ENCODE results near the gene CDK5.

The CDK5 gene

DNA sequence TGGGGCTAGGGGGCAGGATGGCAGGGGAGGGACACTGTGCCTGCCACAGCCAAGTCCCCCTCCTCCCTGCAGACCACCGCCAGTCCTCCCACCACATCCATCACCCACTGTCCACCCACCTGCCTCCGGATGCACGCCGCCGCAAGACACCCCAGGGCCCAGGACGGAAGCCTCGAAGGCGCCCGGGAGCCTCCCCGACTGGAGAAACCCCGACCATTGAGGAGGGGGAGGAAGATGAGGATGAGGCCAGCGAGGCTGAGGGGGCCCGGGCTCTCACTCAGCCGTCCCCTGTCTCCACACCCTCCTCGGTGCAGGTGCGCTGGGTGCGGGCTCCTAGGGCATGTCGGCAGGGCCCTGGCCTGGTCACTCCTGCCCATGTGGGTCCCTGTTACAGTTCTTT, 6.8 kb upstream of the CDK5 start:
- no peak for TF ChIP-seq EZH2 (IDR thresholded peaks at IDR 0.05)
- no peak for TF ChIP-seq FOXP2 (optimal IDR thresholded peaks at IDR 0.05; ENCODE audit: control extremely low read depth, extremely low read length, insufficient read depth)
- no peak for TF ChIP-seq POLR2AphosphoS5 (IDR thresholded peaks at IDR 0.05; ENCODE audit: borderline replicate concordance, low read depth, low read length)
- H3K36me3 ChIP-seq (ENCODE audit: insufficient read depth, low read length) = peaks cover 37% of the 10 kb centered on the region; the same call in 1 of the 2 replicates
- no peaks in the 10 kb centered on the region for H3K9me3 ChIP-seq (ENCODE audit: low read depth, low read length)
- no peak for DNase-seq (ENCODE audit: low read depth, low spot score)
- no peak overlapping the region for H3K4me3 ChIP-seq
- H3K9ac ChIP-seq (ENCODE audit: insufficient read length) = no peak overlapping the region
- H3K27ac ChIP-seq = no peak overlapping the region

DNA sequence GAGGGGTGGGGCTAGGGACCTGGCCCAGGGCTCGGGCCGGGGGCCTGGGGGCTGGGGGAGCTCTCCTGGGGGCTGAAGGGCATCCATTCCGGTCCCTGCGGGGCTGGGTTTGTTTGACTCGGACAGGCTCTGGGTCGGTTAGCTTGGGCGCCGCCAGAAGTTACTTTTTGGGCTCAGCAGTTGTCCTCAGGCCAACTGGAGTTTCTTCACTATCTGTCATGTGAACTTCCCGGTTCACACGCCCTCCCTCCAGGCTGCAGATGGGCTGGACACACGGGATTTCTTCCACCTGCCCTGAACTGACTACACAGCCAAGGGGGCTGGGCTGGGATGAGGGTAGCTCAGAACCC, 5.5 kb upstream of the CDK5 start:
- TF ChIP-seq POLR2AphosphoS5 (IDR thresholded peaks at IDR 0.05; ENCODE audit: borderline replicate concordance, low read depth, low read length) = no peak
- no peak for TF ChIP-seq FOXP2 (optimal IDR thresholded peaks at IDR 0.05; ENCODE audit: control extremely low read depth, extremely low read length, insufficient read depth)
- TF ChIP-seq EZH2 (IDR thresholded peaks at IDR 0.05) = no peak
- Histone ChIP-seq H3K9ac (ENCODE audit: insufficient read length) (no peak overlapping the region), H3K27ac (no peak overlapping the region), H3K4me3 (no peak overlapping the region), H3K9me3 (ENCODE audit: low read depth, low read length) (no peaks in the 10 kb centered on the region), H3K36me3 (ENCODE audit: insufficient read depth, low read length) (peaks cover 29% of the 10 kb centered on the region; the same call in 1 of the 2 replicates)
- DNase-seq (ENCODE audit: low read depth, low spot score) = no peak

DNA sequence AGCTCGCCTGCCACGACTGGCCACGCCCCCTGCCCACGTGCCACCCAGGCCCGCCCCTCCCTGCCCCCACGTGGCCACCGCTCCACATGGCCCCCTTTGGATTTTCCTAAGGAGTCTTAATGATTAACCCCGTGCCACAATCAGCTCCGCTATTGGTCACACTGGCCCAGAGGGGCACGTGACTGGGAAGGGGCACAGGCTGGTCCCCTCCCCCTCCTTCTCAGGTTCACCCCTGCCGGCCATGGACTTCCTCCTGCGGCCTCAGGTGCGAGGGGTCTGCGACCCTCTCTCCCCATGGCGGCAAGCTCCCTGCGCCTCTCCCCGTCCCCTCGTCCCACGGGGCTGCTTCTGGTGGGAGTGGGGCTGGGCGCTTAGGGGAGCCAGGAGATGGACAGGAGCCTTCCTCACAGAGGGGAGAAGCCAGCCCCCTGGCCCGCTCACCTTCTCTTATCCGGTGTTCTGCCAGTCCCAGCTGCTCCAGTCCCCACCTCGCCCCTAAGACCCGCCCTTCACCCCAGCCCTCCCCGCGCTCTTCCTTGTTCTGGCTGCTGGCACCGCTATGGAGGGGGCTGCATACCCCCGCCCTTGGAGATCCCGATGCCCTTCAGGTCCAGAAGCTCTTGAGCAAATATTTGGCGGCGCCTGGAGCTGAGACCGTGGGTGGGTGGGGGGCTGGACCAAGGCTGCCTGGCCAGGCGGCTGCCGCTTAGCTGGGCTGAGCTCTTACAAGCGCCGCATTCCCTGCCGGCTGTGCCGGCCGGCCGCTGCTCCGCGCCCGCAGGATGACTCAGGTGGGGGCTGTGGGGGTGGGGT, 4.9 kb upstream of the CDK5 start:
- no peak for DNase-seq (ENCODE audit: low read depth, low spot score)
- Histone ChIP-seq H3K27ac (no peak overlapping the region), H3K36me3 (ENCODE audit: insufficient read depth, low read length) (peaks cover 23% of the 10 kb centered on the region; the same call in 1 of the 2 replicates), H3K4me3 (no peak overlapping the region), H3K9ac (ENCODE audit: insufficient read length) (no peak overlapping the region), H3K9me3 (ENCODE audit: low read depth, low read length) (no peaks in the 10 kb centered on the region)
- 0 out of 2 replicates have a peak, but pooled peaks have one; percentile 37 for TF ChIP-seq POLR2AphosphoS5 (IDR thresholded peaks at IDR 0.05; ENCODE audit: borderline replicate concordance, low read depth, low read length)
- no peak for TF ChIP-seq EZH2 (IDR thresholded peaks at IDR 0.05)
- TF ChIP-seq FOXP2 (optimal IDR thresholded peaks at IDR 0.05; ENCODE audit: control extremely low read depth, extremely low read length, insufficient read depth) = no peak

DNA sequence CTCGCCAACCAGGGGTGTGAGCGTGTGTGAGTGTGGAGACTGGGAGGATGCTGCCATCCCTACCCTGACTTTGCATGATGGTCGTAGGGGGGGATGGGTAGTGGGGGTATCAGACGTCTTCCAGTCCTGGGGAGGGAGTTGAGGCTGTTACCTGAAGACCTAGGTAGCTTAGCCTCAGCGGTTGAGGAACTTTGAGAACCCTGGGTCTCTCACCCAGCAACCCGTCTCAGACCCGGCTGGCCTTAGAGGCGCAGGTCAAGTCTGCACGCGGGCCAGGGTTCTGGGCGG, 4.4 kb upstream of the CDK5 start:
- Histone ChIP-seq H3K4me3 (no peak overlapping the region), H3K9me3 (ENCODE audit: low read depth, low read length) (no peaks in the 10 kb centered on the region), H3K9ac (ENCODE audit: insufficient read length) (no peak overlapping the region), H3K27ac (no peak overlapping the region), H3K36me3 (ENCODE audit: insufficient read depth, low read length) (peaks cover 18% of the 10 kb centered on the region; the same call in 1 of the 2 replicates)
- TF ChIP-seq FOXP2 (optimal IDR thresholded peaks at IDR 0.05; ENCODE audit: control extremely low read depth, extremely low read length, insufficient read depth) (no peak), POLR2AphosphoS5 (IDR thresholded peaks at IDR 0.05; ENCODE audit: borderline replicate concordance, low read depth, low read length) (peak; percentile 50; the same call in 1 of the 2 replicates), EZH2 (IDR thresholded peaks at IDR 0.05) (no peak)
- DNase-seq (ENCODE audit: low read depth, low spot score) = no peak

DNA sequence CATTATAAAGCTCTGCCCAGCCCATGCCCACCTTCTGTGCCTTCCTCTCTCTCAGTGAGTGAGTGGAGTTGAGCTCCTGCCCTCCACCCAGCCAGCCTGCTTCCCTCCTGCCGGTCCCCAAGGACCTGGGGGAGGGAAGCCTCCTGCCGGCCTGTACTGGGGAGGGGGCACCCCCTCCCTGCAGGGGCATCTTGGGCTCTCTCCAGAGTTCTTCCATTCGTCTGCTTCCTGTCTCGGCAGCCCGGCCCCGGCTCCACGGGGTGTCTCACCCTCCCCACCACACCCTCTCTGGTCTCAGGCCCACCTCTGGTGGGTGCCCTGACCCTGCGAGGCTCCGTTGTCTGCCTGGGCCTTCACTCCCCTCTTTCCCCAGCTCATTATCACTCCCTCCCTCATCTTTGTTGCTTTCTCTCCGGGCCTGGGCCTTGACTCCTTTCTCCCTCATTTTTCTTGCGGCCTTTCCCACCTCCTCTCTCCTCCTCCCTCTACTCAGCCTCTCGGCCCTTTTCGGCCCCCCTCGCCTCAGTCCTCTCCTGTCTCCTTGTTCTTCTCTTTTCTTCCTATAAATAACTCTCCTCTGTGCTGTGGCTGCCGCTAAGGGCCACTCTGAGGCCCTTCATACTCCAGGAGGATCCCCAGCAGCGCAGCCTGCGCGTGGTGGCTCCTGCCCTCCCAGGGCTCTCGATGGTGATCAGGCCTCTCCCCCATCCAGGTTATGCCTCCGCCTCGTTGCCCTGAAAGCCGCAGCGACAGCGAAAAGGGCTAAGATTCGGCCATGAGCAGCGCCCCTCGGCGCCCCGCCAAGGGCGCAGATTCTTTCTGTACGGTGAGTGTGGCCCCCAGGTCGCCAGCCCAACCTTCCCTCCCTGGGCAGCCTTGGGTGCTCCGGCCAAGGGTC, 3.8 kb upstream of the CDK5 start:
- peak overlapping the region; percentile 94 for H3K4me3 ChIP-seq
- TF ChIP-seq EZH2 (IDR thresholded peaks at IDR 0.05) (no peak), POLR2AphosphoS5 (IDR thresholded peaks at IDR 0.05; ENCODE audit: borderline replicate concordance, low read depth, low read length) (peak; percentile 62; the same call in 1 of the 2 replicates)
- H3K36me3 ChIP-seq (ENCODE audit: insufficient read depth, low read length) = peaks cover 18% of the 10 kb centered on the region; the same call in 1 of the 2 replicates
- peak overlapping the region; percentile 74 for H3K27ac ChIP-seq
- H3K9me3 ChIP-seq (ENCODE audit: low read depth, low read length) = no peaks in the 10 kb centered on the region
- H3K9ac ChIP-seq (ENCODE audit: insufficient read length) = no peak overlapping the region
- no peak for DNase-seq (ENCODE audit: low read depth, low spot score)

DNA sequence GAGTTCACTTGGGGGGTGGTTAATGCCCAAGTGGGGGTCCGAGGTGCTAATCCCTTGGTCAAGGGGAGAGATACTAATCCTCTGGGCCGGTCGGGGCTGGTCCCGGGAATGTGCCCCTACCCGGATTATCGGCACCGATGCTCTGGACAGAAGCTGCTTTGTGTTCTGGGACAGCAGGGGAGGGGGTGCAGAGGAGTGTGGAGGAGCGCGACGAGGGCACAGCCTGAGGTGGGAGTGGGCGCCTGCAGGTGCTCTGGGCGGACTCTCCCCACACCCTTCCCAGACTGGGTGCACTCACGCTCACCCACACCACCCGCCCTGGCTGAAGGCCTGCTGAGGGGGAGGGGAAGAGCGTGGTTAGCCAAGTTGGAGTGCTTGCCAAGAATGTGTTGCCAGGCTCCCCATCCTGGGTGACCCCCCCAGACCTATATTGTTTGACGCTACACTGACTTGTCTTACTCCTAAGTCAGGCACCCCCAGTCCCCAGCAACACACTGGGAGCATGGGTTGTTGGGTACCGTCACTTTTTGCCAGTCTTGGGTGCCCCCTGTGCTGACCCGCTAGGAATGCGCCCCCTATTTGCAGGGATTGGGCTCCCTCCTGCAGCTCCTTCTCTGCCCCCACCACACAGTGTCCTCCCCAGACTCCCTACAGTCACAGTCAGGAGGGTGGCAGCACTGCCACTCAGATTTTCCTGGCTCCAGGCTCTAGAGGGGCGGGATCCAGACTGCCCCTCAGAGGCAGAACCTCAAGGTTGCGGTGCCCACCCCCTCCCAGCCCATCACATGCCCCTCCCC, 2.9 kb upstream of the CDK5 start:
- no peak for DNase-seq (ENCODE audit: low read depth, low spot score)
- Histone ChIP-seq H3K36me3 (ENCODE audit: insufficient read depth, low read length) (peaks cover 18% of the 10 kb centered on the region; the same call in 1 of the 2 replicates), H3K27ac (no peak overlapping the region), H3K9ac (ENCODE audit: insufficient read length) (peak overlapping the region; percentile 73), H3K9me3 (ENCODE audit: low read depth, low read length) (no peaks in the 10 kb centered on the region), H3K4me3 (peak overlapping the region; percentile 94)
- no peak for TF ChIP-seq FOXP2 (optimal IDR thresholded peaks at IDR 0.05; ENCODE audit: control extremely low read depth, extremely low read length, insufficient read depth)
- TF ChIP-seq EZH2 (IDR thresholded peaks at IDR 0.05) = no peak
- TF ChIP-seq POLR2AphosphoS5 (IDR thresholded peaks at IDR 0.05; ENCODE audit: borderline replicate concordance, low read depth, low read length) = no peak

DNA sequence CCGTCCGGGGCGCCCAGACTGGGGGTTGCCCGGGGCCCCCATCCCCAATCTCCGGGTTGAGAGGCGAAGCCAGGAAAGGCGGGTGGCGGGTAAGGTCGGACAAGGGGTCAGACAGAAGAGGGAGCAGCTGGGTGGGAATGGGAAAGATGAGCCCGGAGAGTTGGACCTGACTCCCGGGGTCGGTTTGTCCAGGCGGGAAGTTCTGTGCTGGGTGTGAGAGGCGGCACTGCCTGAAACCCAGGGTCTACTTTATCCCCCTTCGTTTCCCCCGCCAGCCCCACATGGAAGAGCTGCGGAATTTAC, 2.4 kb upstream of the CDK5 start:
- DNase-seq (ENCODE audit: low read depth, low spot score) = no peak
- Histone ChIP-seq H3K4me3 (peak overlapping the region; percentile 94), H3K9ac (ENCODE audit: insufficient read length) (peak overlapping the region; percentile 73), H3K9me3 (ENCODE audit: low read depth, low read length) (no peaks in the 10 kb centered on the region), H3K27ac (no peak overlapping the region), H3K36me3 (ENCODE audit: insufficient read depth, low read length) (peaks cover 13% of the 10 kb centered on the region; the same call in 1 of the 2 replicates)
- TF ChIP-seq FOXP2 (optimal IDR thresholded peaks at IDR 0.05; ENCODE audit: control extremely low read depth, extremely low read length, insufficient read depth) = no peak
- no peak for TF ChIP-seq EZH2 (IDR thresholded peaks at IDR 0.05)
- TF ChIP-seq POLR2AphosphoS5 (IDR thresholded peaks at IDR 0.05; ENCODE audit: borderline replicate concordance, low read depth, low read length) = no peak

Data from SK-N-MC (cell line).